Heart left ventricle (tissue), 16 donors: ENCODE data around the gene GPR152. TPM values are rescaled to one million over a fixed set of nuclear protein-coding genes. Genes with fewer than 3 reads are reported as not detected.
A peak's percentile ranks its signal among the peaks of the same experiment; 100 is the strongest.

ENCODE experiments used
- ATAC-seq, 4 donors: fragments of 200-7000 bp; cut with Tn5 transposase; one replicate each; pipeline ENCODE4 v1.9.1; 2020 to 2022; ENCODE audit warnings: moderate library complexity in 4 of 4, mild to moderate bottlenecking in 3 of 4, moderate number of reproducible peaks in 1 of 4
- DNase-seq, 5 donors: peaks; one replicate each; pipeline ENCODE4 v3.0.0-alpha.2; 2020
- H3K27ac ChIP-seq, 12 donors: fragments of 200-600 bp; sonication (generic) in 4 of 12; one replicate each; pipeline versions ENCODE4 v1.5.0 to v1.8.0; 2016 to 2022; ENCODE audit warnings: mild to moderate bottlenecking in 2 of 12
- H3K27me3 ChIP-seq, 9 donors: fragments of 200-600 bp; sonication (generic) in 2 of 9; one replicate each; pipeline versions ENCODE4 v1.5.1 to v1.8.0; 2016 to 2022; ENCODE audit warnings: mild to moderate bottlenecking in 3 of 9
- H3K36me3 ChIP-seq, 9 donors: fragments of 200-600 bp; sonication (generic) in 2 of 9; one replicate each; pipeline versions ENCODE4 v1.5.0 to v1.8.0; 2018 to 2022; ENCODE audit warnings: mild to moderate bottlenecking in 2 of 9
- H3K4me1 ChIP-seq, 12 donors: fragments of 200-600 bp; sonication (generic) in 4 of 12; one replicate each; pipeline versions ENCODE4 v1.5.0 to v1.8.0; 2016 to 2022; ENCODE audit warnings: mild to moderate bottlenecking in 3 of 12
- H3K4me3 ChIP-seq, 12 donors: fragments of 200-600 bp; sonication (generic) in 4 of 12; one replicate each; pipeline versions ENCODE4 v1.5.0 to v1.8.0; 2017 to 2022; ENCODE audit warnings: mild to moderate bottlenecking in 9 of 12, moderate library complexity in 4 of 12
- H3K9me3 ChIP-seq, 12 donors: fragments of 200-600 bp; sonication (generic) in 4 of 12; one replicate each; pipeline versions ENCODE4 v1.5.0 to v1.8.0; 2016 to 2022; ENCODE audit warnings: mild to moderate bottlenecking in 1 of 12
- POLR2A ChIP-seq, 2 donors: fragments of 450-650 bp; IDR thresholded peaks; one replicate each; pipeline ENCODE4 v1.6.1; 2017; ENCODE audit warnings: antibody characterized with exemption in 2 of 2, mild to moderate bottlenecking in 2 of 2, moderate library complexity in 2 of 2
- WGBS, 4 donors: extraction: QIAGEN DNeasy Blood & Tissue Kit in 2 of 4; methylation state at CpG; one replicate each; pipeline versions ENCODE4 v1.1.5 to v1.1.7; 2013 to 2018; 5-methylcytosine and 5-hydroxymethylcytosine counted together
- intact Hi-C, 10 donors: fragments of 100-400 bp; cut with DNase I; formaldehyde crosslinking; loops; one replicate each; pipeline versions ENCODE4 v1.11.1 to v1.14.2; 2022
- polyA plus RNA-seq, 2 donors: library from polyadenylated mRNA; stranded (reverse); fragments of 200-250 nt; gene quantifications; one replicate each; pipeline ENCODE4 v1.2.3, GENCODE V29; 2013
- total RNA-seq, 9 donors: library from RNA; depleted of rRNA in 2 of 9; stranded (reverse); fragments of >200 nt in 2 of 9; fragmentation: NEBNext Ultra II Directional in 3 of 9; extraction: Animal tissue kit (Norgen Biotek cat#: 25700) in 3 of 9; gene quantifications; one replicate each; pipeline versions ENCODE4 v1.1.0 to v1.2.4, GENCODE V29; 2016 to 2023
- TF ChIP-seq, protein P1 (sequence below), 12 donors: fragments of 200-600 bp; sonication (generic) in 4 of 12; IDR thresholded peaks; one replicate each; pipeline versions ENCODE4 v1.5.0 to v1.8.0; 2018 to 2022; ENCODE audit warnings: antibody characterized with exemption in 12 of 12, mild to moderate bottlenecking in 5 of 12
- donor health status: ischemic (EF 13 %, LVEDD 7.1; RV severe dilation, severe dysfunction).
- donor health status: healthy with polysubstance abuse.
- donor health status: DM: no; HTN: yes; CAD: no.
- donor health status: DM: no; HTN: no; CAD: no.
- donor health status: ischemic (EF 25% LVEDD 6.9; RV normal size, moderate dysfunction).
- donor health status: ischemic (EF 25% LVEDD 5.7; RV mildly dilated, moderate dysfunction).
- donor health status: healthy.
- donor health status: DM: yes; HTN: yes; CAD: no.
- donor health status: ischemic (EF 35%, LVEDD 5.7; RV mildly dilated, moderate dysfunction).
- donor health status: nonischemic (EF 11% LVEDD 7.7; RV severe dilation, severe dysfunction).
- donor health status: DM: yes; HTN: yes; CAD: no.
- donor health status: PGD.
- donor health status: ischemic (EF 29% LVEDD 5.4; RV normal size, mild dysfunction).
- donor health status: nonischemic (EF 23%, LVEDD 6.1; RV moderate dilation, normal function).

Gene GPR152
- total and polyA plus RNA-seq, 11 donors: not detected

DNA sequence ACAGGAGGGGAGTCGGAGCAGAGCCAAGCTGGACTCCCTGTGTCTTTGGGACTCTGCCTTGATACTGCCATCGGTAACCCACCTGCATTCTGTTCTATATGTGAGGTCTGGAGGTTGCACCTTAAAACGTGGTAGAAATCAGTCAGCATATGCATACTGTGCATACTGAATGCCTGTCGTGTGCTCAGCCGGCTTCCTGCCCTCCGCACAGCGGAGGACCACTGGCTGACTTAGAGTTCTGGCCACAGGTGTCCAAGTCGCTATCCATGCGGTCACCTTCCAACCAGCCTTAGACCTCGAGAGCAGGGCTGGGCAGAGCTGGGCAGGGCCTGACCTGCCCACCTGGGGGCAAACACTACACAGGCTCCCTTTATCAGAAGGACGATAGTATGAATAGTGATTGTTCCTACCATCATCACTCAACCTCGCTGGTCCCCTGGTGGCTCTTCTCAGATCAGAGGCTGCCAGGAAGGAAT lies 44.8 kb downstream of the GPR152 start:
- H3K9me3 ChIP-seq: no peaks in the 10 kb centered on the region
- 56 to 79% (median 72%) methylated on average over 7 to 12 of the region's 12 CpGs for whole genome bisulfite sequencing, 4 donors
- ATAC-seq: no peak
- intact Hi-C loops: loop anchor here in 3 of 10 donors (10.0 kb wide), 1 partner anchor 57 kb away; the partner anchor contains the start of gene TMEM134 (in 3 of the 3)
- peak overlapping the region in 1 of 12 donors; percentile 91 for H3K27ac ChIP-seq
- H3K27me3 ChIP-seq: peaks cover 0 to 40% (median 10%) of the 10 kb centered on the region in 9 donors
- DNase-seq: no peak
- H3K36me3 ChIP-seq: no peaks in the 10 kb centered on the region
- H3K4me3 ChIP-seq: peak overlapping the region in 1 of 12 donors; percentile 50
- H3K4me1 ChIP-seq: peaks cover 0 to 39% (median 0%) of the 10 kb centered on the region in 12 donors
- TF ChIP-seq, protein P1, sequence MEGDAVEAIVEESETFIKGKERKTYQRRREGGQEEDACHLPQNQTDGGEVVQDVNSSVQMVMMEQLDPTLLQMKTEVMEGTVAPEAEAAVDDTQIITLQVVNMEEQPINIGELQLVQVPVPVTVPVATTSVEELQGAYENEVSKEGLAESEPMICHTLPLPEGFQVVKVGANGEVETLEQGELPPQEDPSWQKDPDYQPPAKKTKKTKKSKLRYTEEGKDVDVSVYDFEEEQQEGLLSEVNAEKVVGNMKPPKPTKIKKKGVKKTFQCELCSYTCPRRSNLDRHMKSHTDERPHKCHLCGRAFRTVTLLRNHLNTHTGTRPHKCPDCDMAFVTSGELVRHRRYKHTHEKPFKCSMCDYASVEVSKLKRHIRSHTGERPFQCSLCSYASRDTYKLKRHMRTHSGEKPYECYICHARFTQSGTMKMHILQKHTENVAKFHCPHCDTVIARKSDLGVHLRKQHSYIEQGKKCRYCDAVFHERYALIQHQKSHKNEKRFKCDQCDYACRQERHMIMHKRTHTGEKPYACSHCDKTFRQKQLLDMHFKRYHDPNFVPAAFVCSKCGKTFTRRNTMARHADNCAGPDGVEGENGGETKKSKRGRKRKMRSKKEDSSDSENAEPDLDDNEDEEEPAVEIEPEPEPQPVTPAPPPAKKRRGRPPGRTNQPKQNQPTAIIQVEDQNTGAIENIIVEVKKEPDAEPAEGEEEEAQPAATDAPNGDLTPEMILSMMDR (IDR thresholded peaks at IDR 0.05): no peak
- no peak for TF ChIP-seq POLR2A (IDR thresholded peaks at IDR 0.05)

DNA sequence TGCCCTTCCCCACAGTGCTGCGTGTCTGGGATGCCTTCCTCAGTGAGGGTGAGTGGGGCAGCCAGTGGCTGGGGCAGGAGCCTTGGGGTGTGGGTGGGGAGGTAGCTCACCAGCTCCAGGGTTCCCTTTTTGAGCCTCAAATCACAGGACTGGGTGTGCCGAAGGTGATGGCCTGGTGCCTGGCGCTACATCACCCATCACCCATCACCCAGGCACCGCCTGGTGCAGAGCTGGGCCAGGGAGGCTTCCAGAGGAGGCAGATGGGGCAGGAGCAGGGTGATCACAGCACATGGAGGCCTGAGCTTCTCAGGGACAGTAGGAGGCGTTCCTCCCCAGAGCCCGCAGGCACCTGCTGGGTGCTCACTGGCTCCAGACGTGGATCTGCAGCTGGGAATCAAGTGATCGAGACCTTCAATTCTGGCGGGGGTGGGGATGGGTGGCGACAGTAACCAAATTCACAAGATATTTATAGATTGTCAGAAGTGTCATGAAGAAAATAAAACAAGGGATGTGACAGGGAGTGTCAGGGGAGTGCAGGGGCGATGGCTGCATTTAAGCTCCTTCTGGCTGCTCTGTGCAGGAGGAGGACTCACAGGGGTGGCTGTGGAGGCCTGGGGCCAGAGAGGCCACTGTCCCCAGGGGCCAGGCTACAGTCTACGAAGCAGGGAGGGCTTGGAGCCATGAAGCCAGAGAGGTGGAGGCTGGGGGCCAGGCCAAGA lies 45.4 kb downstream of the GPR152 start:
- peak overlapping the region in 1 of 12 donors; percentile 50 for H3K4me3 ChIP-seq
- peaks cover 0 to 45% (median 4%) of the 10 kb centered on the region in 12 donors for H3K4me1 ChIP-seq
- peak in 1 of 5 donors; percentile 56 for DNase-seq
- H3K27me3 ChIP-seq: peaks cover 0 to 34% (median 6%) of the 10 kb centered on the region in 9 donors
- H3K27ac ChIP-seq: peak overlapping the region in 1 of 12 donors; percentile 91
- peak in 2 of 4 donors; percentile 1 to 12 for ATAC-seq
- H3K9me3 ChIP-seq: no peaks in the 10 kb centered on the region
- intact Hi-C loops: loop anchor here in 3 of 10 donors (10.0 kb wide), 1 partner anchor 58 kb away; the partner anchor contains the start of gene TMEM134 (in 3 of the 3)
- no peak for TF ChIP-seq POLR2A (IDR thresholded peaks at IDR 0.05)
- TF ChIP-seq, protein P1 (IDR thresholded peaks at IDR 0.05): no peak
- whole genome bisulfite sequencing, 4 donors: 58 to 63% (median 59%) methylated on average over 10 to 12 of the region's 12 CpGs
- H3K36me3 ChIP-seq: no peaks in the 10 kb centered on the region

DNA sequence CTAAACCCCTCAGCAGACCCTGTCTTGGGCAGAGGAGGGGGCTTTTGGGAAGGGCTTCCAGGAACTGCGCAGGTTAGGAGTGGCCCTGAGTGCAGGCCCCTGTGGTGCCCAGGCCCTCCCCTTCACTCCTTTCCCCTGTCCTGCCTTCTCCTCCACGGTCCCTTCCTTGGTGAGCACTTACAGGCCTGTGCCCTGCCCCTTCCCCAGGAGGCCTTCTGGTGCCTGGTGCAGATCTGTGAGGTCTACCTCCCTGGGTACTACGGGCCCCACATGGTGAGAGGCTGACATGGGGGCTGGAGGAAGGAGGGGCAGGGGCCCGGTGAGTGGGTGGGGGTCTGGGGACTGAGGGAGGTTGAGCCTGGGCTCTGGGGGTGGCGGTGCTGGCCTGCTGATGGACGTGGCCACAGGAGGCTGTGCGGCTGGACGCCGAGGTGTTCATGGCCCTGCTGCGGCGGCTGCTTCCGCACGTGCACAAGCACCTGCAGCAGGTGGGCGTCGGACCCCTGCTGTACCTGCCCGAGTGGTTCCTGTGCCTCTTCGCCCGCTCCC lies 46.0 kb downstream of the GPR152 start:
- Histone ChIP-seq H3K27ac (peak overlapping the region in 1 of 12 donors; percentile 91), H3K4me3 (peak overlapping the region in 1 of 12 donors; percentile 50), H3K4me1 (peaks cover 0 to 47% (median 6%) of the 10 kb centered on the region in 12 donors), H3K9me3 (no peaks in the 10 kb centered on the region), H3K36me3 (no peaks in the 10 kb centered on the region), H3K27me3 (peaks cover 0 to 28% (median 6%) of the 10 kb centered on the region in 9 donors)
- 88 to 91% (median 89%) methylated on average over 10 to 18 of the region's 18 CpGs for WGBS, 4 donors
- intact Hi-C loops: loop anchor here in 3 of 10 donors (10.0 kb wide), 1 partner anchor 58 kb away; the partner anchor contains the start of gene TMEM134 (in 3 of the 3)
- ATAC-seq: no peak
- peak in 1 of 5 donors; percentile 65 for DNase-seq
- TF ChIP-seq, protein P1 (IDR thresholded peaks at IDR 0.05): no peak
- no peak for TF ChIP-seq POLR2A (IDR thresholded peaks at IDR 0.05)
